Measurements from ENCODE around the gene PAX3.

The PAX3 gene

GRCh38 chr2:222313816-222314215 lies 15.0 kb upstream of the PAX3 start:
- H3K27me3 ChIP-seq (ENCODE audit: low read depth, low read length), result peaks cover 6% of the 10 kb centered on the region; the same call in 1 of the 2 replicates
- no peaks in the 10 kb centered on the region for H3K79me2 ChIP-seq (ENCODE audit: low read length)
- H3K4me3 ChIP-seq (ENCODE audit: low read length), result no peak overlapping the region
- no peak overlapping the region for H3K9ac ChIP-seq (ENCODE audit: low read length)
- H2AFZ ChIP-seq (ENCODE audit: low read depth, low read length), result no peak overlapping the region
- TF ChIP-seq EZH2phosphoT487 (IDR thresholded peaks at IDR 0.05; ENCODE audit: low read depth) (no peak), CTCF (IDR thresholded peaks at IDR 0.05; ENCODE audit: low read depth, low read length) (no peak)
- H3K36me3 ChIP-seq (replicated peaks; ENCODE audit: low read depth, low read length), result no peaks in the 10 kb centered on the region
- no peaks in the 10 kb centered on the region for H4K20me1 ChIP-seq (ENCODE audit: insufficient read depth, low read length)
- H3K4me2 ChIP-seq (ENCODE audit: low read length), result no peak overlapping the region
- no peaks in the 10 kb centered on the region for H3K4me1 ChIP-seq (ENCODE audit: low read length)
- no peak overlapping the region for H3K27ac ChIP-seq (ENCODE audit: low read length)
- H3K9me3 ChIP-seq (ENCODE audit: insufficient read depth, low read length), result no peaks in the 10 kb centered on the region

GRCh38 chr2:222311978-222312738 lies 13.4 kb upstream of the PAX3 start:
- TF ChIP-seq CTCF (IDR thresholded peaks at IDR 0.05; ENCODE audit: low read depth, low read length) (no peak), EZH2phosphoT487 (IDR thresholded peaks at IDR 0.05; ENCODE audit: low read depth) (no peak)
- H4K20me1 ChIP-seq (ENCODE audit: insufficient read depth, low read length), result no peaks in the 10 kb centered on the region
- no peaks in the 10 kb centered on the region for H3K9me3 ChIP-seq (ENCODE audit: insufficient read depth, low read length)
- H3K9ac ChIP-seq (ENCODE audit: low read length), result no peak overlapping the region
- no peak overlapping the region for H3K27ac ChIP-seq (ENCODE audit: low read length)
- H3K4me1 ChIP-seq (ENCODE audit: low read length), result no peaks in the 10 kb centered on the region
- H3K36me3 ChIP-seq (replicated peaks; ENCODE audit: low read depth, low read length), result no peaks in the 10 kb centered on the region
- no peak overlapping the region for H3K4me3 ChIP-seq (ENCODE audit: low read length)
- no peak overlapping the region for H2AFZ ChIP-seq (ENCODE audit: low read depth, low read length)
- H3K79me2 ChIP-seq (ENCODE audit: low read length), result no peaks in the 10 kb centered on the region
- no peak overlapping the region for H3K4me2 ChIP-seq (ENCODE audit: low read length)
- H3K27me3 ChIP-seq (ENCODE audit: low read depth, low read length), result peaks cover 6% of the 10 kb centered on the region; the same call in 1 of the 2 replicates

GRCh38 chr2:222311319-222311977 lies 12.7 kb upstream of the PAX3 start:
- peaks cover 6% of the 10 kb centered on the region; the same call in 1 of the 2 replicates for H3K27me3 ChIP-seq (ENCODE audit: low read depth, low read length)
- no peaks in the 10 kb centered on the region for H3K9me3 ChIP-seq (ENCODE audit: insufficient read depth, low read length)
- no peak overlapping the region for H3K4me3 ChIP-seq (ENCODE audit: low read length)
- H3K27ac ChIP-seq (ENCODE audit: low read length), result no peak overlapping the region
- no peak overlapping the region for H3K4me2 ChIP-seq (ENCODE audit: low read length)
- H3K36me3 ChIP-seq (replicated peaks; ENCODE audit: low read depth, low read length), result no peaks in the 10 kb centered on the region
- no peaks in the 10 kb centered on the region for H3K4me1 ChIP-seq (ENCODE audit: low read length)
- no peaks in the 10 kb centered on the region for H4K20me1 ChIP-seq (ENCODE audit: insufficient read depth, low read length)
- H3K9ac ChIP-seq (ENCODE audit: low read length), result no peak overlapping the region
- no peaks in the 10 kb centered on the region for H3K79me2 ChIP-seq (ENCODE audit: low read length)
- no peak overlapping the region for H2AFZ ChIP-seq (ENCODE audit: low read depth, low read length)
- TF ChIP-seq EZH2phosphoT487 (IDR thresholded peaks at IDR 0.05; ENCODE audit: low read depth), result no peak
- no peak for TF ChIP-seq CTCF (IDR thresholded peaks at IDR 0.05; ENCODE audit: low read depth, low read length)

- H4K20me1 ChIP-seq (ENCODE audit: insufficient read depth, low read length), result no peaks in the 10 kb centered on the region
These were observed 12.0 kb upstream of the PAX3 start for GRCh38 chr2:222310747-222311318.

More at GRCh38 chr2:222310747-222311318, 12.0 kb upstream of the PAX3 start:
- H3K27ac ChIP-seq (ENCODE audit: low read length), result no peak overlapping the region
- H3K9ac ChIP-seq (ENCODE audit: low read length), result no peak overlapping the region
- H3K4me3 ChIP-seq (ENCODE audit: low read length), result no peak overlapping the region
- peaks cover 6% of the 10 kb centered on the region; the same call in 1 of the 2 replicates for H3K27me3 ChIP-seq (ENCODE audit: low read depth, low read length)
- no peaks in the 10 kb centered on the region for H3K9me3 ChIP-seq (ENCODE audit: insufficient read depth, low read length)
- no peak overlapping the region for H2AFZ ChIP-seq (ENCODE audit: low read depth, low read length)
- no peaks in the 10 kb centered on the region for H3K79me2 ChIP-seq (ENCODE audit: low read length)
- H3K4me1 ChIP-seq (ENCODE audit: low read length), result no peaks in the 10 kb centered on the region
- H3K4me2 ChIP-seq (ENCODE audit: low read length), result no peak overlapping the region
- no peaks in the 10 kb centered on the region for H3K36me3 ChIP-seq (replicated peaks; ENCODE audit: low read depth, low read length)
- no peak for TF ChIP-seq EZH2phosphoT487 (IDR thresholded peaks at IDR 0.05; ENCODE audit: low read depth)
- TF ChIP-seq CTCF (IDR thresholded peaks at IDR 0.05; ENCODE audit: low read depth, low read length), result no peak

All from OCI-LY3 (cell line).